Activated CD8-positive, alpha-beta T cell treated with anti-CD3 and anti-CD28 coated beads for 36 hours (primary cell): ENCODE results near the gene PDIA5. TPM values are rescaled to one million over a fixed set of nuclear protein-coding genes. Genes with fewer than 3 reads are reported as not detected.
A peak's percentile ranks its signal among the peaks of the same experiment; 100 is the strongest.

ENCODE experiments used
- ATAC-seq: fragments of 200-7000 bp; cut with Tn5 transposase; one replicate; pipeline ENCODE4 v1.10.0; 2021; ENCODE audit warnings: mild to moderate bottlenecking, moderate library complexity
- CTCF ChIA-PET: fragments of 350-600 bp; sonication (Branson Sonifier 250); formaldehyde crosslinking; loops from one replicate; lab custom pipeline; 2021; ENCODE audit warnings: antibody characterized with exemption; lab: Charles Lee
- POLR2A ChIA-PET: fragments of 350-600 bp; sonication (Branson Sonifier 250); formaldehyde crosslinking; loops from one replicate; lab custom pipeline; 2021; ENCODE audit warnings: antibody characterized with exemption; lab: Charles Lee
- DNase-seq: peaks from one replicate; pipeline ENCODE4 v3.0.0-alpha.2; 2020
- H3K27ac Mint-ChIP-seq: one replicate; pipeline ENCODE4 v1.8.0; 2021; ENCODE audit warnings: mild to moderate bottlenecking, mixed read lengths
- H3K27me3 Mint-ChIP-seq: one replicate; pipeline ENCODE4 v1.8.0; 2021; ENCODE audit warnings: mixed read lengths
- H3K36me3 Mint-ChIP-seq: one replicate; pipeline ENCODE4 v1.8.0; 2021; ENCODE audit warnings: low read depth, mixed read lengths
- H3K4me1 Mint-ChIP-seq: one replicate; pipeline ENCODE4 v1.8.0; 2021; ENCODE audit warnings: low read depth, mixed read lengths
- H3K4me3 Mint-ChIP-seq: one replicate; pipeline ENCODE4 v1.8.0; 2021; ENCODE audit warnings: mild to moderate bottlenecking, moderate library complexity, mixed read lengths
- H3K9me3 Mint-ChIP-seq: one replicate; pipeline ENCODE4 v1.8.0; 2021; ENCODE audit warnings: mixed read lengths
- CTCF ChIP-seq: fragments of 200-600 bp; IDR thresholded peaks from one replicate; pipeline ENCODE4 v1.8.0; 2022; ENCODE audit warnings: antibody characterized with exemption, mild to moderate bottlenecking
- intact Hi-C: fragments of 100-400 bp; cut with micrococcal nuclease; formaldehyde crosslinking; loops from one replicate; pipeline ENCODE4 v1.10.0; 2022
- microRNA-seq: library from miRNA; unstranded; fragments of <30 nt; microRNA quantifications from one replicate; pipeline ENCODE4 v1.2.0, GENCODE V29; 2022; ENCODE audit warnings: borderline microRNAs expressed, borderline replicate concordance
- total RNA-seq, 2 experiments: library from RNA; stranded (reverse); gene quantifications; one replicate each; pipeline ENCODE4 v1.2.3, GENCODE V29; 2021

The PDIA5 gene
- total RNA-seq, 2 experiments from 2014 or later = 17.9 to 19.0 TPM

GRCh38 chr3:123201557-123202427 lies 135.0 kb downstream of the PDIA5 start, which contains the start of gene SEC22A:
SEC22A (plus strand) TSS chr3:123201943; CDS start chr3:123209218, 7,275 bp downstream.
- intact Hi-C loops = no loop called here
- ChIA-PET POLR2A (interaction anchor here (0.6 to 1.4 kb wide), 6 partner anchors 10 to 402 kb away, joined by 3 to 6 read pairs (median 3); partner anchors contain the start of gene PDIA5), CTCF (interaction anchor here (1.0 to 1.1 kb wide), 2 partner anchors 16 to 22 kb away, joined by 3 read pairs; no protein-coding TSS in a partner anchor)
- H3K4me3 Mint-ChIP-seq = peak within 1 kb of the TSS; percentile 83
- peak within 1 kb of the TSS; percentile 95 for H3K27ac Mint-ChIP-seq
- DNase-seq (peak; percentile 99), ATAC-seq (peak; percentile 99)
- peaks cover 3% of the 10 kb centered on the region for H3K9me3 Mint-ChIP-seq
- H3K27me3 Mint-ChIP-seq = peaks cover 1% of the 10 kb centered on the region
- H3K4me1 Mint-ChIP-seq = peaks cover 24% of the 10 kb centered on the region
- TF ChIP-seq CTCF = no peak
- peaks cover 2% of the 10 kb centered on the region for H3K36me3 Mint-ChIP-seq

- ChIA-PET POLR2A (interaction anchor here (0.7 to 1.4 kb wide), 4 partner anchors 9 to 403 kb away, joined by 3 to 6 read pairs (median 3); partner anchors contain the start of gene PDIA5), CTCF (interaction anchor here (1.0 to 1.1 kb wide), 2 partner anchors 16 to 21 kb away, joined by 3 read pairs; no protein-coding TSS in a partner anchor)
- peak; percentile 15 for DNase-seq
- Mint-ChIP-seq H3K27me3 (no peaks in the 10 kb centered on the region), H3K27ac (peak overlapping the region; percentile 95), H3K36me3 (peaks cover 1% of the 10 kb centered on the region), H3K9me3 (peaks cover 3% of the 10 kb centered on the region), H3K4me1 (peaks cover 26% of the 10 kb centered on the region), H3K4me3 (peak overlapping the region; percentile 83)
- intact Hi-C loops = no loop called here
- TF ChIP-seq CTCF = no peak
- ATAC-seq = no peak
Observed at GRCh38 chr3:123202451-123202850, 135.6 kb downstream of the PDIA5 start.

Small RNA genes lying within 50 kb of the gene (microRNA-seq; reads per million reads assigned to microRNA genes)
- gene MIR7110 = not detected

Other genes with a start within 250 kb of the PDIA5 start
- not detected for gene SEMA5B, start 39.3 kb upstream of the PDIA5 start, total RNA-seq
- 10 to 100 TPM; 13.7 to 14.3 TPM for gene SEC22A, start 134.9 kb downstream of the PDIA5 start, total RNA-seq